Tibial artery (tissue), 4 donors: ENCODE results near the gene PAK2.

Source experiments
- DNase-seq, 2 donors: peaks; one replicate each; pipeline ENCODE4 v3.0.0-alpha.2; 2019
- H3K27ac ChIP-seq, 2 donors: fragments of 200-600 bp; sonication (generic) in 1 of 2; 1 replicate in 1 of 2; 2 replicates in 1 of 2; pipeline ENCODE4 v1.5.1; 2018 to 2019; ENCODE audit warnings: mild to moderate bottlenecking in 1 of 2
- H3K27me3 ChIP-seq, 2 donors: fragments of 200-600 bp; sonication (generic) in 1 of 2; one replicate each; pipeline versions ENCODE4 v1.5.1 to v1.6.0; 2016 to 2019
- H3K36me3 ChIP-seq, 3 donors: fragments of 200-600 bp; sonication (generic) in 2 of 3; one replicate each; pipeline ENCODE4 v1.5.1; 2016 to 2019; ENCODE audit warnings: mild to moderate bottlenecking in 2 of 3
- H3K4me1 ChIP-seq, 4 donors: fragments of 200-600 bp; sonication (generic) in 2 of 4; 1 replicate in 3 of 4; 2 replicates in 1 of 4; pipeline ENCODE4 v1.5.1; 2016 to 2019
- H3K4me3 ChIP-seq, 2 donors: fragments of 200-600 bp; sonication (generic) in 1 of 2; 1 replicate in 1 of 2; 2 replicates in 1 of 2; pipeline ENCODE4 v1.5.1; 2018 to 2019; ENCODE audit warnings: mild to moderate bottlenecking in 2 of 2
- H3K9me3 ChIP-seq, 3 donors: fragments of 200-600 bp; sonication (generic) in 1 of 3; one replicate each; pipeline ENCODE4 v1.5.1; 2016 to 2019
- CTCF ChIP-seq, 2 experiments: fragments of 200-600 bp in 1 of 2; fragments of 450-650 bp in 1 of 2; IDR thresholded peaks; one replicate each; pipeline ENCODE4 v1.5.1; 2017 to 2019; ENCODE audit warnings: antibody characterized with exemption in 2 of 2, mild to moderate bottlenecking in 1 of 2, moderate library complexity in 1 of 2
- intact Hi-C: fragments of 100-400 bp; cut with DNase I; formaldehyde crosslinking; loops from one replicate; pipeline ENCODE4 v1.15.0; 2023; ENCODE audit warnings: low total_unique reads

The PAK2 gene

DNA sequence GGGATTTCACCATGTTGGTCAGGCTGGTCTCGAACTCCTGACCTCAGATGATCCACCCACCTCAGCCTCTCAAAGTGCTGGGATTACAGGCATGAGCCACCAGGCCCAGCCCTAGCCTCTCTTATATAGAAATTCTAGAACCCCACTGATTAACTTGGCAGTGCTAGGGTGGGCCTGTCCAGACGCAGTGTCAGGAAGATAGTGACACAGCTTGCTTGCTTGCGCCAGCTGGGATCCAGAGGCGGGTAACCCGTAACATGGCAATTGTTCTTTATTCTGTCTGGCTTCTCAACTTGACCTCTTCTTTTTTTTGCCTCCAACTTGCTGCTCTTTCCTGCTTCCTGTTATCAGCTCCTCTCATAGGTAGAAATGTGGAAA lies 43.8 kb upstream of the PAK2 start:
- Histone ChIP-seq H3K36me3 (no peaks in the 10 kb centered on the region), H3K27me3 (peaks cover 0 to 12% of the 10 kb centered on the region in 2 donors), H3K9me3 (no peaks in the 10 kb centered on the region), H3K27ac (no peak overlapping the region), H3K4me3 (no peak overlapping the region), H3K4me1 (no peaks in the 10 kb centered on the region)
- DNase-seq = no peak
- no peak for TF ChIP-seq CTCF (IDR thresholded peaks at IDR 0.05)
- intact Hi-C loops = no loop called here

GRCh38 chr3:196697270-196697669 lies 42.4 kb upstream of the PAK2 start:
- H3K9me3 ChIP-seq = no peaks in the 10 kb centered on the region
- no peak overlapping the region for H3K4me3 ChIP-seq
- no peaks in the 10 kb centered on the region for H3K36me3 ChIP-seq
- peaks cover 0 to 8% of the 10 kb centered on the region in 2 donors for H3K27me3 ChIP-seq
- no peak for TF ChIP-seq CTCF (IDR thresholded peaks at IDR 0.05)
- intact Hi-C loops = no loop called here
- no peak for DNase-seq
- H3K27ac ChIP-seq = no peak overlapping the region
- no peaks in the 10 kb centered on the region for H3K4me1 ChIP-seq

DNA sequence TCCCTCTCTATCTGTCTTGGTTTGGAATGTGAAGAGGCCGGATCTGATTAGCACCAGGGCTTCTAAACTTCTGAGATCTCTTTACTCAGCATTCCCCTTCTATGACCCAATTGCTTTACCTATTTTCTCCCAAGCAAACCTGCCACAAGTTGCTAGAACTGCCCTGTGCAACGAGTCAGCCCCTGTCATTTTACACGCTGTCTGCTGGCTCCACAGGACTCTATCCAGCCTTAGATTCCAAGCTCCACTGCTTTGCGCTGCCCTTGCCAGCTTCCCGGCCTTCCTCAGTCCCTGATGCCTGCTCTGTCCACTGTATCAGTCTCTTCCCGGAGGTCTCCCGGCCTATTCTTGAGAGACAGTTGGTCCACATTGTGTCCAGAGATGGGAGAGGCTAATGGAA lies 39.9 kb upstream of the PAK2 start:
- H3K27ac ChIP-seq = no peak overlapping the region
- H3K4me3 ChIP-seq = no peak overlapping the region
- no peak for DNase-seq
- H3K36me3 ChIP-seq = no peaks in the 10 kb centered on the region
- TF ChIP-seq CTCF (IDR thresholded peaks at IDR 0.05) = no peak
- intact Hi-C loops = no loop called here
- no peaks in the 10 kb centered on the region for H3K4me1 ChIP-seq
- no peaks in the 10 kb centered on the region for H3K27me3 ChIP-seq
- H3K9me3 ChIP-seq = no peaks in the 10 kb centered on the region

GRCh38 chr3:196700801-196701200 lies 38.9 kb upstream of the PAK2 start:
- TF ChIP-seq CTCF (IDR thresholded peaks at IDR 0.05) = no peak
- no peaks in the 10 kb centered on the region for H3K9me3 ChIP-seq
- no peaks in the 10 kb centered on the region for H3K4me1 ChIP-seq
- H3K4me3 ChIP-seq = no peak overlapping the region
- intact Hi-C loops = no loop called here
- no peaks in the 10 kb centered on the region for H3K27me3 ChIP-seq
- H3K27ac ChIP-seq = no peak overlapping the region
- no peak for DNase-seq
- no peaks in the 10 kb centered on the region for H3K36me3 ChIP-seq

DNA sequence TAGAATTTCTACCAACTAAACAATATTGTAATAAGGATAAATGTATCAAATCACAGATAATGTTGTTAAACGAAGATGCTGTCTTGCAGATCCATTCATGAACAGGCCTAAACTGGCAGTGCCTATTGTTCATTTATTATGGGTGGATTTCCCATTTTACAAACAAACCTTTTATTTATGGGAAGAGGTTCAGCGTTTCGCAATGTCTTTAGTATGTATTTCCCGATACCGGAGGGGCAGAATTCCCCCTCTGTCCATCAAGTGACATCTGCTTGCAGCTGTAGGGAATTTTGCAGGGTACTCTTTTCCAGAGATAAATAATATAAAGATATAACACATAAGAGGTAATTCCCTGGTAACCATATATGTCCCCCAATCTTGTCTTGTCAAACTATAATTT lies 33.3 kb upstream of the PAK2 start:
- no peaks in the 10 kb centered on the region for H3K9me3 ChIP-seq
- peaks cover 0 to 4% (median 2%) of the 10 kb centered on the region in 4 donors for H3K4me1 ChIP-seq
- TF ChIP-seq CTCF (IDR thresholded peaks at IDR 0.05) = no peak
- no peak overlapping the region for H3K4me3 ChIP-seq
- intact Hi-C loops = no loop called here
- H3K27ac ChIP-seq = no peak overlapping the region
- H3K27me3 ChIP-seq = no peaks in the 10 kb centered on the region
- no peak for DNase-seq
- no peaks in the 10 kb centered on the region for H3K36me3 ChIP-seq

DNA sequence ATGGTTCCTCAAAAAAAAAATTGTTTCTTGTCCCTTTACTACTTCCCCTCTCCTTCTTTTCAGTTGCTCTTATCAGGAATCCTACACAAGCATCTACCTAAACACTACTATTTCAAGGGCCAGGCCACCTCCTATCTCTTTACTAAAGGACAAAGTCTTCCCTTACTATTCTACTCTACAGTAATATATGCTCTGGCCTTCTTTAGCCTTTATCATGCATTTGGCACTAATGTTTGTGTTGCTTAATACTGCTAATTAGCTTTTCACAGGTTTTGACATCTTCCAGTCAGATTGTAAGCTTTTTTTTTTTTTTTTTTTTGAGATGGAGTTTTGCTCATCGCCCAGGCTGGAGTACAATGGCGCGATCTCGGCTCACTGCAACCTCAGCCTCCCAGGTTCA lies 32.9 kb upstream of the PAK2 start:
- H3K4me1 ChIP-seq = peaks cover 0 to 7% (median 5%) of the 10 kb centered on the region in 4 donors
- H3K9me3 ChIP-seq = no peaks in the 10 kb centered on the region
- H3K4me3 ChIP-seq = no peak overlapping the region
- H3K27me3 ChIP-seq = no peaks in the 10 kb centered on the region
- intact Hi-C loops = no loop called here
- no peak for TF ChIP-seq CTCF (IDR thresholded peaks at IDR 0.05)
- no peak for DNase-seq
- H3K36me3 ChIP-seq = no peaks in the 10 kb centered on the region
- H3K27ac ChIP-seq = no peak overlapping the region
